ENCODE measurements around the gene MFSD6L.

The MFSD6L gene

GRCh38 chr17:8835631-8836364 is 36.6 kb upstream of the MFSD6L start:
- H3K9ac ChIP-seq (ENCODE audit: low read length), result no peak overlapping the region
- H3K4me3 ChIP-seq (ENCODE audit: low read depth in 1 of 2, low read length in 2 of 2), result no peak overlapping the region
- peaks cover 0 to 15% of the 10 kb centered on the region in 2 donors for H3K27me3 ChIP-seq (ENCODE audit: control insufficient read depth in 1 of 2, insufficient read depth in 2 of 2, low read length in 2 of 2)
- H3K27ac ChIP-seq (ENCODE audit: low read depth, low read length), result no peak overlapping the region
- H3K9me3 ChIP-seq (ENCODE audit: low read length), result no peaks in the 10 kb centered on the region
- H3K4me1 ChIP-seq (ENCODE audit: insufficient read depth, low read length), result no peaks in the 10 kb centered on the region
- H3K36me3 ChIP-seq (ENCODE audit: insufficient read depth, low read length), result no peaks in the 10 kb centered on the region

- H3K4me1 ChIP-seq (ENCODE audit: insufficient read depth, low read length), result no peaks in the 10 kb centered on the region
- no peak overlapping the region for H3K9ac ChIP-seq (ENCODE audit: low read length)
- no peaks in the 10 kb centered on the region for H3K9me3 ChIP-seq (ENCODE audit: low read length)
- no peak overlapping the region for H3K4me3 ChIP-seq (ENCODE audit: low read depth in 1 of 2, low read length in 2 of 2)
- no peak overlapping the region for H3K27ac ChIP-seq (ENCODE audit: low read depth, low read length)
- H3K36me3 ChIP-seq (ENCODE audit: insufficient read depth, low read length), result no peaks in the 10 kb centered on the region
- peaks cover 0 to 15% of the 10 kb centered on the region in 2 donors for H3K27me3 ChIP-seq (ENCODE audit: control insufficient read depth in 1 of 2, insufficient read depth in 2 of 2, low read length in 2 of 2)
Observed at GRCh38 chr17:8835106-8835505, 35.9 kb upstream of the MFSD6L start.

GRCh38 chr17:8832711-8833352 is 33.7 kb upstream of the MFSD6L start:
- H3K36me3 ChIP-seq (ENCODE audit: insufficient read depth, low read length), result no peaks in the 10 kb centered on the region
- no peak overlapping the region for H3K9ac ChIP-seq (ENCODE audit: low read length)
- H3K27ac ChIP-seq (ENCODE audit: low read depth, low read length), result no peak overlapping the region
- peaks cover 0 to 22% of the 10 kb centered on the region in 2 donors for H3K27me3 ChIP-seq (ENCODE audit: control insufficient read depth in 1 of 2, insufficient read depth in 2 of 2, low read length in 2 of 2)
- H3K4me1 ChIP-seq (ENCODE audit: insufficient read depth, low read length), result no peaks in the 10 kb centered on the region
- H3K4me3 ChIP-seq (ENCODE audit: low read depth in 1 of 2, low read length in 2 of 2), result no peak overlapping the region
- H3K9me3 ChIP-seq (ENCODE audit: low read length), result no peaks in the 10 kb centered on the region

- H3K27ac ChIP-seq (ENCODE audit: low read depth, low read length), result no peak overlapping the region
- no peak overlapping the region for H3K9ac ChIP-seq (ENCODE audit: low read length)
- no peaks in the 10 kb centered on the region for H3K9me3 ChIP-seq (ENCODE audit: low read length)
- H3K27me3 ChIP-seq (ENCODE audit: control insufficient read depth in 1 of 2, insufficient read depth in 2 of 2, low read length in 2 of 2), result peaks cover 0 to 22% of the 10 kb centered on the region in 2 donors
- H3K36me3 ChIP-seq (ENCODE audit: insufficient read depth, low read length), result no peaks in the 10 kb centered on the region
- H3K4me3 ChIP-seq (ENCODE audit: low read depth in 1 of 2, low read length in 2 of 2), result no peak overlapping the region
- no peaks in the 10 kb centered on the region for H3K4me1 ChIP-seq (ENCODE audit: insufficient read depth, low read length)
Observed at GRCh38 chr17:8831234-8831849, 32.2 kb upstream of the MFSD6L start.

GRCh38 chr17:8830141-8830540 is 31.0 kb upstream of the MFSD6L start:
- Histone ChIP-seq H3K36me3 (ENCODE audit: insufficient read depth, low read length) (no peaks in the 10 kb centered on the region), H3K27me3 (ENCODE audit: control insufficient read depth in 1 of 2, insufficient read depth in 2 of 2, low read length in 2 of 2) (peaks cover 0 to 18% of the 10 kb centered on the region in 2 donors), H3K9me3 (ENCODE audit: low read length) (no peaks in the 10 kb centered on the region), H3K27ac (ENCODE audit: low read depth, low read length) (no peak overlapping the region), H3K4me3 (ENCODE audit: low read depth in 1 of 2, low read length in 2 of 2) (no peak overlapping the region), H3K9ac (ENCODE audit: low read length) (no peak overlapping the region), H3K4me1 (ENCODE audit: insufficient read depth, low read length) (no peaks in the 10 kb centered on the region)

GRCh38 chr17:8829036-8829941 is 30.1 kb upstream of the MFSD6L start:
- Histone ChIP-seq H3K27ac (ENCODE audit: low read depth, low read length) (no peak overlapping the region), H3K4me1 (ENCODE audit: insufficient read depth, low read length) (no peaks in the 10 kb centered on the region), H3K27me3 (ENCODE audit: control insufficient read depth in 1 of 2, insufficient read depth in 2 of 2, low read length in 2 of 2) (peaks cover 0 to 18% of the 10 kb centered on the region in 2 donors), H3K4me3 (ENCODE audit: low read depth in 1 of 2, low read length in 2 of 2) (no peak overlapping the region), H3K36me3 (ENCODE audit: insufficient read depth, low read length) (no peaks in the 10 kb centered on the region), H3K9ac (ENCODE audit: low read length) (no peak overlapping the region), H3K9me3 (ENCODE audit: low read length) (no peaks in the 10 kb centered on the region)

GRCh38 chr17:8828517-8828875 is 29.3 kb upstream of the MFSD6L start:
- H3K27ac ChIP-seq (ENCODE audit: low read depth, low read length), result no peak overlapping the region
- H3K9me3 ChIP-seq (ENCODE audit: low read length), result no peaks in the 10 kb centered on the region

GRCh38 chr17:8826808-8827435 is 27.8 kb upstream of the MFSD6L start:
- H3K9me3 ChIP-seq (ENCODE audit: low read length), result no peaks in the 10 kb centered on the region
- no peaks in the 10 kb centered on the region for H3K4me1 ChIP-seq (ENCODE audit: insufficient read depth, low read length)
- no peaks in the 10 kb centered on the region for H3K36me3 ChIP-seq (ENCODE audit: insufficient read depth, low read length)
- no peak overlapping the region for H3K27ac ChIP-seq (ENCODE audit: low read depth, low read length)
- no peak overlapping the region for H3K4me3 ChIP-seq (ENCODE audit: low read depth in 1 of 2, low read length in 2 of 2)
- H3K27me3 ChIP-seq (ENCODE audit: control insufficient read depth in 1 of 2, insufficient read depth in 2 of 2, low read length in 2 of 2), result peaks cover 0 to 8% of the 10 kb centered on the region in 2 donors
- H3K9ac ChIP-seq (ENCODE audit: low read length), result no peak overlapping the region

More at GRCh38 chr17:8828517-8828875, 29.3 kb upstream of the MFSD6L start:
- Histone ChIP-seq H3K4me1 (ENCODE audit: insufficient read depth, low read length) (no peaks in the 10 kb centered on the region), H3K4me3 (ENCODE audit: low read depth in 1 of 2, low read length in 2 of 2) (no peak overlapping the region), H3K9ac (ENCODE audit: low read length) (no peak overlapping the region), H3K36me3 (ENCODE audit: insufficient read depth, low read length) (no peaks in the 10 kb centered on the region), H3K27me3 (ENCODE audit: control insufficient read depth in 1 of 2, insufficient read depth in 2 of 2, low read length in 2 of 2) (peaks cover 0 to 18% of the 10 kb centered on the region in 2 donors)

- peaks cover 0 to 8% of the 10 kb centered on the region in 2 donors for H3K27me3 ChIP-seq (ENCODE audit: control insufficient read depth in 1 of 2, insufficient read depth in 2 of 2, low read length in 2 of 2)
- H3K4me3 ChIP-seq (ENCODE audit: low read depth in 1 of 2, low read length in 2 of 2), result no peak overlapping the region
- no peaks in the 10 kb centered on the region for H3K9me3 ChIP-seq (ENCODE audit: low read length)
- no peak overlapping the region for H3K27ac ChIP-seq (ENCODE audit: low read depth, low read length)
- H3K36me3 ChIP-seq (ENCODE audit: insufficient read depth, low read length), result no peaks in the 10 kb centered on the region
- no peaks in the 10 kb centered on the region for H3K4me1 ChIP-seq (ENCODE audit: insufficient read depth, low read length)
- H3K9ac ChIP-seq (ENCODE audit: low read length), result no peak overlapping the region
Observed at GRCh38 chr17:8825802-8826201, 26.6 kb upstream of the MFSD6L start.

- Histone ChIP-seq H3K4me1 (ENCODE audit: insufficient read depth, low read length) (no peaks in the 10 kb centered on the region), H3K9me3 (ENCODE audit: low read length) (no peaks in the 10 kb centered on the region), H3K36me3 (ENCODE audit: insufficient read depth, low read length) (no peaks in the 10 kb centered on the region), H3K27ac (ENCODE audit: low read depth, low read length) (no peak overlapping the region), H3K4me3 (ENCODE audit: low read depth in 1 of 2, low read length in 2 of 2) (no peak overlapping the region), H3K9ac (ENCODE audit: low read length) (no peak overlapping the region), H3K27me3 (ENCODE audit: control insufficient read depth in 1 of 2, insufficient read depth in 2 of 2, low read length in 2 of 2) (peaks cover 0 to 3% of the 10 kb centered on the region in 2 donors)
Observed at GRCh38 chr17:8823279-8823678, 24.1 kb upstream of the MFSD6L start.

All from muscle layer of colon (tissue), 2 donors.